ENCODE results near the gene SMS.

Gene SMS

DNA sequence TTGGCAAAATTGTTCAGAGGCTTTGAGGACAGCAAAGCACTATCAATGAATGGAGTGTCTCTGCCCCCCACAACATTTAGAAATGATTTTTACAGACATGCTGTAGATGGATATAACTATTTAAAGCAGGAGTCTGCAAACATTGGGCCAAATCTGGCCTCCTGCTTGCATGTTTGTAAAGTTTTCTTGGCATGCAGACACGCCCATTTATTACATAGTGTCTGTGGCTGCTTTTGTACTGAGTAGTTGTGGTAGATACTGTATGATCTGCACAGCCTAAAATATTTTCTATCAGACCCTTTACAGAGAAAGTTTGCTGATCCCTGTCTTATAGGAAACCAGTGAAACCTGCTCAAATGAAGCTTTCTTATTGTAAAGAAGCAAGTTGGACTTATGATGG lies 46.1 kb downstream of the SMS start:
- DNase-seq, result no peak

DNA sequence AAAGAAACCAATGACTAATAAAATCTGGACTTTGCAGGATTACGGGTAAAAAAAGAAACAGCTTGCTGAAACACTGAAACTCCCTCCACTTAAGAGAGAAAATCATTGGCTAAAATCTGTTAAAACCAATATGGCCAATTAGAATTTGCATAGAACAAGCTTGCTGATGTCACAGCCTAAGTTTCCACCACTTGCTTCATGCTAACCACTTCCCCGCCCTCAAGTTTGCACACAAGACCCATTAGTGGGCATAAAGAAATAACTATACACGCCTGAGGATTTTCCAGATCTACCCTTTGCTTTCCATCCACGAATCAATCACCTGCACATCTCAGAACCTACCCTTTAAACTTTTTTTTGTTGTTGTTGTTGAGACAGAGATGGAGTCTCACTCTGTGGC lies 48.9 kb downstream of the SMS start:
- DNase-seq, result no peak

DNA sequence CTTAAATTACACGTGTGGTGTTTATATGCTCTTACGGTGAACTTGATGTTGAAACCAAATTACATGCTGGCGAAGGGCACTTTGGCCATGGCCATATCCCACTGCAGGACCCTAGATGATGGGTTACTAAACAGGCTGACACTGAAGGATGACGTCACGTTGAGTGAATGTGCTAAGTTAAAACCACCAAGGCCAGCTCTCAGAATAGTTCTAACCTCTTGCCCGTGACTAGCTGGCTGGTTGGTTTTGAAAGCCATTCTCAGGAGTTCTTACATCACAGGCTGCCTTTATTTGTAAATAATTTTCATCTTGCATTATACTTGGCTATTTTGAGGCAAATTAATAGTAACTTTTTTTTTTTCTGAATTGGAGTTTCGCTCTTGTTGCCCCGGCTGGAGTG lies 50.3 kb downstream of the SMS start:
- DNase-seq, result no peak

- no peak for DNase-seq
These were observed 51.0 kb downstream of the SMS start for GRCh38 chrX:21991504-21991903.

DNA sequence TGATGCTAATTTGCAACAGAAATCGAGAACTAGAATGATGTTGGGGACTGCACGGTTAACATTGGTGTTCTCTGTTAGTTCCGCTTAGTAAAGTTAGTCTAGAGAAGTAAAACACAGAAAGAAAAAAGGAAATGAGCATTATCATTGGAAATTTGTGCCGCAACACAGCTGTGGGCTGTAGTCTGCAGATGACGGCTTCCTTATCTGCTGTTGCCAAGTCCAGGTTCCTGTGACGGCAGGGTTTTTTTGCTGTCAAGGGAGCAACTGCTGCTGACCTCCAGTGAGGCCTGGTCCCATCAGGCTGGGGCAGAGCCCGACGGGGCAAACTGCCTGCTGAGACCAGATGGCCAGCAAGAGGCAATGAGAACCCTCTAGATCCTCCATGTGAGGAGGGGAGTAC lies 52.8 kb downstream of the SMS start:
- no peak for DNase-seq

- DNase-seq, result no peak
These were observed 56.5 kb downstream of the SMS start for GRCh38 chrX:21996872-21997455.

- no peak for DNase-seq
These were observed 57.5 kb downstream of the SMS start for GRCh38 chrX:21998037-21998436.

DNA sequence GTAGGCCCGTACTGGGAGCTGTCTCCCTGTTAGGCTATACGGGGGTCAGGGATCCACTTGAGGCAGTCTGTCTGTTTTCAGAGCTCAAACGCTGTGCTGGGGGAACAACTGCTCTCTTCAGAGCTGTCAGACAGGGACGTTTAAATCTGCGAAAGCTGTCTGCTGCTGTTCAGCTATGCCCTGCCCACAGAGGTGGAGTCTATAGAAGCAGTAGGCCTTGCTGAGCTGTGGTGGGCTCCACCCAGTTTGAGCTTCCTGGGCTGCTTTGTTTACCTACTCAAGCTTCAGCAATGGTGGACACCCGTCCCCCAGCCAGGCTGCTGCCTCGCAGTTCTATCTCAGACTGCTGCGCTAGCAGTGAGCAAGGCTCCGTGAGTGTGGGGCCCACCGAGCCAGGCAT lies 64.4 kb downstream of the SMS start:
- DNase-seq, result no peak

GRCh38 chrX:22012051-22012450 lies 71.5 kb downstream of the SMS start:
- no peak for DNase-seq

DNA sequence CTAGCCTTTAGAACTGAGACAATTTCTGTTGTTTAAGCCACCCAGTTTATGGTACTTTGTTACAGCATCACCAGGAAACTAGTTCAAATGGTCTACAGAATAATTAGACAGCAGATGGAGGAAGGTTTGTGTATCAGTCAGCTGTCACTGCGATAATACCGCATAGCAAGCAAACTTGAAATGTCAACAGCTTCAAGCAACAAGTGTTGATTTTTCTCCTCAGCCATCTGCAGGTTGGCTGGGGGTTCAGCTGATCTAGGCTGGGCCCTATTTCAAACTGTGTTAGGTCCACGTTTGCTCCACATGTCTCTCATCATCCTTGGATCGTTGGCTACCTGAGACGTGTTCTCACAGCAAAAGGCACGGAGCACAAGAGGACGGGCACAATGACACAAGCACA lies 72.4 kb downstream of the SMS start:
- DNase-seq, result no peak

- no peak for DNase-seq
These were observed 74.7 kb downstream of the SMS start for GRCh38 chrX:22015139-22015750.

DNA sequence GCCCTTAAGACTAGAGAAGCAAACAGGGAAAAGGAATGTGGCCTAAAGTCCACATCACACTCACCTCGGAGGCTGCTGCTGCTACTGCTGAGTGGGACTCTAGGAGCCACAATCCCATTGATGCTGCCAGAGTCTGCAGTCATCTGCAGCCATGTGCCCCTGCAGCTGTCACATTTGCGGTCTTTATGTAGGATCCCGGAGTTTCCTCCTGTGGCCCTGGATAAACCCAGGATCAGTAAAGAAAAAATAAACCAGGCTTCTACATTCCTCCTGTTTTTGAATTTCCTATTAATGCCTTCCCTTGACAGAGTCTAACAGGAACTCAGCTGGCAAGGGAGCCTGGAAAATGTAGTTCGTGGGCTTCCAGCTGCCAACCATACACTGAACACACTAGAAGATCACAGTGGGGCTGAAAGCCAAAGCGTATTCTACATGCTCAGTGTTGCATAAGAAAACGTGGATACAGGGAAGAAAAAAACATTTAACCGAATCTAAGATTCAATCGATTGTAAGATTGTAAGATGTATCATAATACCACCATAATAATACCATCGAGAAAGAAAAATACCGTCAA lies 81.3 kb downstream of the SMS start:
- no peak for DNase-seq

GRCh38 chrX:22024577-22024976 lies 84.1 kb downstream of the SMS start:
- no peak for DNase-seq

DNA sequence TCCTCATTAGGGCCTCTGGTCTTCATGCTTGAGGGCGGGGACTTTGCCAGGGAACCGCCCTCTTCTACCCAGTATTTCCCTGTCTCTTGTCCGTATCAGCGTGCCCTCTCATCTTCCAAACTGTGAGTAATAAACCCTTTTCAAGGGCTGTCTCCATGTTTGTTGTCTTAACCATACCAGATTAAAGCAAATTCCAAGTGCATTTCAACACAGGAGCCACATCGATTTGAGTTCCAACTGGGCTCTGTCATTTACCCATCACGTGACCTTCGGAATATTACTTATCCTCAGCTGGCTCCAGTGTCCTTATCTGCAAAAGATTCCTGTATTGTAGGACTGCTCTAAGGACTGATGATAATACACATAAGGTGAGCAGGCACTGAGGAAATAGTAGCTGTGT lies 85.2 kb downstream of the SMS start:
- DNase-seq, result no peak

- no peak for DNase-seq
These were observed 86.2 kb downstream of the SMS start for GRCh38 chrX:22026731-22027130.

- DNase-seq, result no peak
These were observed 91.6 kb downstream of the SMS start, which contains the start of gene PHEX for GRCh38 chrX:22032084-22032483. Gene PHEX (plus strand): TSS chrX:22032325. CDS start chrX:22033006, 681 bp downstream.

- DNase-seq, result no peak
These were observed 92.0 kb downstream of the SMS start for GRCh38 chrX:22032506-22032905.

GRCh38 chrX:22033818-22034217 lies 93.3 kb downstream of the SMS start:
- DNase-seq, result no peak

DNA sequence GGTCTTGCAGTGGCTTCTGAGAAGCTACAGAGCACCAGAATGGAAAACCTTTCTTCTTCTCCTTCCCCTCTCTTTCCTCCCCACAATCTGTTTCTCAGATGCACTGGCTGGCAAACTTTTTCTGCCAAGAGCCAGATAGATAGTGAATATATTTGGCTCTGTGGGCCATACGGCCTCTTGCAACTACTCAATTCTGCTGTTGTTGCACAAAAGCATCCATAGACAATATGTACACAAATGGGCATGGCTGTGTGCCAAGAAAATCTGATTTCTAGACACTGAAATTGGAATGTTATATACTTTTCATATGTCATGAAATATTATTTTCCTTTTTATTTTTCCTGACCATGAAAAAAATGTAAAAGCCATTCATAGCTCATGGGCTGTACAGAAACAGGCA lies 94.7 kb downstream of the SMS start:
- no peak for DNase-seq

GRCh38 chrX:22037225-22037624 lies 96.7 kb downstream of the SMS start:
- no peak for DNase-seq

GRCh38 chrX:22037911-22038537 lies 97.5 kb downstream of the SMS start:
- no peak for DNase-seq

GRCh38 chrX:22039541-22039940 lies 99.0 kb downstream of the SMS start:
- no peak for DNase-seq

DNA sequence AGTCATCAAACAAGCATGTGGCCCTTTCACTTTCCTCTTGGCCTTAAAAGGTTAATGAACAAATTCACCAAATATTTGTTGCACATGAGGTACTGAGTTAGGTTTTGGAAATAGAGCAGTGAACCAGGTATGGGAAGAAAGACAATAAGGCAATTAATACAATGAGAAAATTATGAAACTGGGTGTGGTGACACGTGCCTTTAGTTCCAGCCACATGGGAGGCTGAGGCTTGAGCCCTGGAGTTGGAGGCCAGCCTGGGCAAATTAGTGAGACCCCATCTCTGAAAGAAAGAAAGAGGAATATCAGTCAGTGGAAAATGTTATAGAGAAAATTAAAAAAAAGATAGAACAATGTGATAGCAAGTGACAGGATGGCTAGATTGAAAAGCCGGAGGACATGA lies 99.7 kb downstream of the SMS start:
- no peak for DNase-seq

GRCh38 chrX:22041907-22042530 lies 101.5 kb downstream of the SMS start:
- no peak for DNase-seq
